HCT116 (cell line): ENCODE data around the gene TF.

Experiments
- CBX3 ChIP-seq: IDR thresholded peaks from 2 replicates; pipeline ENCODE4 v1.6.1; 2012; ENCODE audit warnings: low read depth
- ELF1 ChIP-seq: IDR thresholded peaks from 2 replicates; pipeline ENCODE4 v1.6.1; 2012; ENCODE audit warnings: low read depth, borderline replicate concordance
- EZH2 ChIP-seq: fragments of 200-600 bp; sonication (generic); IDR thresholded peaks from 2 replicates; pipeline ENCODE4 v1.6.1; 2017; ENCODE audit warnings: antibody characterized with exemption, mixed run types
- EZH2phosphoT487 ChIP-seq: fragments of 200-600 bp; IDR thresholded peaks from 2 replicates; pipeline ENCODE4 v1.6.1; 2018; ENCODE audit warnings: antibody characterized with exemption, borderline replicate concordance
- MAX ChIP-seq: IDR thresholded peaks from 2 replicates; pipeline ENCODE4 v1.6.1; 2012
- POLR2A ChIP-seq: IDR thresholded peaks from 2 replicates; pipeline ENCODE4 v1.7.0; 2011; ENCODE audit warnings: borderline replicate concordance; ENCODE audit not compliant: insufficient read depth, insufficient read length; ENCODE audit errors: extremely low read depth
- POLR2AphosphoS5 ChIP-seq: IDR thresholded peaks from 2 replicates; pipeline ENCODE4 v1.6.1; 2011; ENCODE audit warnings: mild to moderate bottlenecking, low read depth, low read length, moderate library complexity
- SRF ChIP-seq: IDR thresholded peaks from 2 replicates; pipeline ENCODE4 v1.6.1; 2012; ENCODE audit warnings: low read depth
- YY1 ChIP-seq: IDR thresholded peaks from 2 replicates; pipeline ENCODE4 v1.6.1; 2011; ENCODE audit warnings: low read length, low read depth, moderate library complexity, mild to moderate bottlenecking; ENCODE audit not compliant: insufficient replicate concordance; ENCODE audit errors: extremely low read depth
- ZBTB33 ChIP-seq: IDR thresholded peaks from 2 replicates; pipeline ENCODE4 v1.6.1; 2011; ENCODE audit warnings: mild to moderate bottlenecking, low read length, moderate library complexity; ENCODE audit not compliant: insufficient replicate concordance; ENCODE audit errors: extremely low read depth
- TF ChIP-seq, protein P1 (sequence below), 3 experiments: fragments of 200-600 bp in 1 of 3; sonication (generic) in 1 of 3; IDR thresholded peaks in 2 of 3; conservative IDR thresholded peaks in 1 of 3; 2 replicates each; pipeline ENCODE4 v1.5.1; 2012 to 2017; ENCODE audit warnings: low read depth in 2 of 3, low read length in 2 of 3, antibody characterized with exemption in 1 of 3, borderline replicate concordance in 1 of 3, control low read depth in 1 of 3, mild to moderate bottlenecking in 1 of 3, mixed read lengths in 1 of 3, mixed run types in 1 of 3, moderate library complexity in 1 of 3; ENCODE audit not compliant: insufficient read depth in 1 of 3
- TF ChIP-seq, protein P2 (sequence below): IDR thresholded peaks from 2 replicates; pipeline ENCODE4 v1.6.1; 2012; ENCODE audit warnings: low read depth

DNA sequence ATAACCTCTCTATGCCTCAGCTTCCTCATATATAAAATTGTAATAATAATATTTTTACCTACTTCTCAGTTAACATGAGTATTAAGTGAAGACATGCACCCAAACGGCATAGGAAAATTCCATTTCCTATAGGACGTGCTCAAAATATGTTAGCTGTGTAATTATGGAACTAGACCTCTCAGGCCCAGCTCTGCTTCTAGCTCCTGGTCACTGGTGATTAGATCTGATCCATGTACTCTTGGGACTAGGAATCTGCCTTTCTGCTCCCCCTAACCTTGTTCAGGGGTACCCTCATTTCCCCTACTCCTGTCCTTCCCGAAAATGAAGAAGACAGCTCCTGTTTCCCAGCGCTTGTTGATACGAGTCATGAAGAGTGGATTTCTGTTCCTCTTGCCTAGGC lies 29.6 kb downstream of the TF start:
- no peak for TF ChIP-seq EZH2
- TF ChIP-seq, protein P1, sequence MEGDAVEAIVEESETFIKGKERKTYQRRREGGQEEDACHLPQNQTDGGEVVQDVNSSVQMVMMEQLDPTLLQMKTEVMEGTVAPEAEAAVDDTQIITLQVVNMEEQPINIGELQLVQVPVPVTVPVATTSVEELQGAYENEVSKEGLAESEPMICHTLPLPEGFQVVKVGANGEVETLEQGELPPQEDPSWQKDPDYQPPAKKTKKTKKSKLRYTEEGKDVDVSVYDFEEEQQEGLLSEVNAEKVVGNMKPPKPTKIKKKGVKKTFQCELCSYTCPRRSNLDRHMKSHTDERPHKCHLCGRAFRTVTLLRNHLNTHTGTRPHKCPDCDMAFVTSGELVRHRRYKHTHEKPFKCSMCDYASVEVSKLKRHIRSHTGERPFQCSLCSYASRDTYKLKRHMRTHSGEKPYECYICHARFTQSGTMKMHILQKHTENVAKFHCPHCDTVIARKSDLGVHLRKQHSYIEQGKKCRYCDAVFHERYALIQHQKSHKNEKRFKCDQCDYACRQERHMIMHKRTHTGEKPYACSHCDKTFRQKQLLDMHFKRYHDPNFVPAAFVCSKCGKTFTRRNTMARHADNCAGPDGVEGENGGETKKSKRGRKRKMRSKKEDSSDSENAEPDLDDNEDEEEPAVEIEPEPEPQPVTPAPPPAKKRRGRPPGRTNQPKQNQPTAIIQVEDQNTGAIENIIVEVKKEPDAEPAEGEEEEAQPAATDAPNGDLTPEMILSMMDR (IDR thresholded peaks at IDR 0.05 in 2 of 3, conservative IDR thresholded peaks at IDR 0.05 in 1 of 3; ENCODE audit: borderline replicate concordance in 1 of 3, insufficient read depth in 1 of 3, low read depth in 2 of 3, low read length in 2 of 3), result no peak
- TF ChIP-seq EZH2phosphoT487, result no peak
- TF ChIP-seq POLR2AphosphoS5, result no peak
- TF ChIP-seq, protein P2, sequence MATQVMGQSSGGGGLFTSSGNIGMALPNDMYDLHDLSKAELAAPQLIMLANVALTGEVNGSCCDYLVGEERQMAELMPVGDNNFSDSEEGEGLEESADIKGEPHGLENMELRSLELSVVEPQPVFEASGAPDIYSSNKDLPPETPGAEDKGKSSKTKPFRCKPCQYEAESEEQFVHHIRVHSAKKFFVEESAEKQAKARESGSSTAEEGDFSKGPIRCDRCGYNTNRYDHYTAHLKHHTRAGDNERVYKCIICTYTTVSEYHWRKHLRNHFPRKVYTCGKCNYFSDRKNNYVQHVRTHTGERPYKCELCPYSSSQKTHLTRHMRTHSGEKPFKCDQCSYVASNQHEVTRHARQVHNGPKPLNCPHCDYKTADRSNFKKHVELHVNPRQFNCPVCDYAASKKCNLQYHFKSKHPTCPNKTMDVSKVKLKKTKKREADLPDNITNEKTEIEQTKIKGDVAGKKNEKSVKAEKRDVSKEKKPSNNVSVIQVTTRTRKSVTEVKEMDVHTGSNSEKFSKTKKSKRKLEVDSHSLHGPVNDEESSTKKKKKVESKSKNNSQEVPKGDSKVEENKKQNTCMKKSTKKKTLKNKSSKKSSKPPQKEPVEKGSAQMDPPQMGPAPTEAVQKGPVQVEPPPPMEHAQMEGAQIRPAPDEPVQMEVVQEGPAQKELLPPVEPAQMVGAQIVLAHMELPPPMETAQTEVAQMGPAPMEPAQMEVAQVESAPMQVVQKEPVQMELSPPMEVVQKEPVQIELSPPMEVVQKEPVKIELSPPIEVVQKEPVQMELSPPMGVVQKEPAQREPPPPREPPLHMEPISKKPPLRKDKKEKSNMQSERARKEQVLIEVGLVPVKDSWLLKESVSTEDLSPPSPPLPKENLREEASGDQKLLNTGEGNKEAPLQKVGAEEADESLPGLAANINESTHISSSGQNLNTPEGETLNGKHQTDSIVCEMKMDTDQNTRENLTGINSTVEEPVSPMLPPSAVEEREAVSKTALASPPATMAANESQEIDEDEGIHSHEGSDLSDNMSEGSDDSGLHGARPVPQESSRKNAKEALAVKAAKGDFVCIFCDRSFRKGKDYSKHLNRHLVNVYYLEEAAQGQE, result no peak
- no peak for TF ChIP-seq CBX3
- TF ChIP-seq POLR2A, result no peak
- no peak for TF ChIP-seq SRF
- TF ChIP-seq YY1, result no peak
- TF ChIP-seq ELF1, result no peak
- TF ChIP-seq MAX, result no peak
- TF ChIP-seq ZBTB33, result no peak
